HG03135 (cell line): ENCODE results near the gene FBXO3.
"Not testable (repeated sequence)": the region's sequence is repeated elsewhere in the genome, so short reads cannot be mapped to it uniquely, and the experiment has no call there.

Experiments
- ATAC-seq: cut with Tn5 transposase; IDR thresholded peaks from one replicate; pipeline ENCODE4 v1.9.1; 2021; ENCODE audit warnings: mild to moderate bottlenecking, moderate library complexity; ENCODE audit not compliant: unreplicated experiment

Gene FBXO3

DNA sequence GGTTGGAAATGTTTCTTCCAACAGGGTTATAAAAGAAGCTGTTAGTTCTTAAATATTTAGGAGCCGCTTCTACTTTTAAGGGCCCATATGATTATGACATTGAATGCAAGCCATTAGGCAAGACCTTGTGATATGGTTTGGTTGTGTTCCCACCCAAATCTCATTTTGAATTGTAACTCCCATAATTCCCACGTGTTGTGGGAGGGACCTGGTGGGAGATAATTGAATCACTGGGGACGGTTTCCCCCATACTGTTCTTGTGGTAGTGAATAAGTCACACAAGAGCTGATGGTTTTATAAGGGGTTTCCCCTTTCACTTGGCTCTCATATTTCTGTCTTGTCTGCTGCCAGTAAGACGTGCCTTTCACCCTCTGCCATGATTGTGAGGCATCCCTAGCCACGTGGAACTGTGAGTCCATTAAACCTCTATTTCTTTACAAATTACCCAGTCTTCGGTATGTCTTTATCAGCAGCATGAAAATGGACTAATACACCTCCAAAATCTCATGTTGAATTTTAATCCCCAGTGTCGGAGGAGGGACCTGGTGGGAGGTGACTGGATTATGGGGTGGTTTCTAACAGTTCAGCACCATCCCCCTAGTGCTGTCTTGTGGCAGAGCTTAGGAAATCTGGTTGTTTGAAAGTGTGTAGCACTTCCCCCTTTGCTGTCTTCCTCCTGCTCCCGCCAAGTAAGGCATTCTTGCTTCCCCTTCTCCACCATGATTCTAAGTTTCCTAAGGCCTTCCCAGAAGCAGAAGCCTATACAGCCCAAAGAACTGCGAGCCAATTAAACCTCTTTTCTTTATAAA lies 42.4 kb downstream of the FBXO3 start:
- ATAC-seq, result no peak

DNA sequence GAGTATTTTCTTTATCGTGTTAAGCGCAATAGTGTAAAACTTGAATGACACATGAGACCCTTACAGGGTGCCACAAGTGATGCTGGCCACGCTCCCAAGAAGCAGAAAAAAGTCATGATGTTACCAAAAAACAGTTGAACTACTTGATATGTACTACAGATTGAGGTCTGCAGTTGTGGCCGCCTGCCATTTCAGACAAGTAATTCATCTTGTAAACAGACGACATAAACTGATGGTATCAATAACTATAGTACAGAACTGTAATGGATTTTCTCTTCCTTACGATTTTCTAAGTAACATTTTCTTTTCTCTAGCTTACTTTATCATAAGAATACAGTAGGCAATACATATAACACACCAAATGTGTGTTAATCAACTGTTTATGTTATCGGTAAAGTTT lies 43.6 kb downstream of the FBXO3 start:
- ATAC-seq, result no peak

DNA sequence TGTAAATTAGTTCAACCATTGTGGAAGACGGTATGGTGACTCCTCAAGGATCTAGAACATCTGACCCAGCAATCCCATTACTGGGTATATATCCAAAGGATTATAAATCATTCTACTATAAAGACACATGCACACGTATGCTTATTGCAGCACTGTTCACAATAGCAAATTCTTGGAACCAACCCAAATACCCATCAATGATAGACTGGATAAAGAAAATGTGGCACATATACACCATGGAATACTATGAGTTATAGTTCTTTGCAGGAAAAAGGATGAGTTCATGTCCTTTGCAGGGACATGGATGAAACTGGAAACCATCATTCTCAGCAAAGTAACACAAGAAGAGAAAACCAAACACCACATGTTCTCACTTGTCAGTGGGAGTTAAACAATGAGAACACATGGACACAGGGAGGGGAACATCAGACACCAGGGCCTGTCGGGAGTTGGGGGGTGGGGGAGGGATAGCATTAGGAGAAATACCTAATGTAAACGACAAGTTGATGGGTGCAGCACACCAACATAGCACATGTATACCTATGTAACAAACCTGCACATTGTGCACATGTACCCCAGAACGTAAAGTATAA lies 45.2 kb downstream of the FBXO3 start:
- not testable (repeated sequence) for ATAC-seq

DNA sequence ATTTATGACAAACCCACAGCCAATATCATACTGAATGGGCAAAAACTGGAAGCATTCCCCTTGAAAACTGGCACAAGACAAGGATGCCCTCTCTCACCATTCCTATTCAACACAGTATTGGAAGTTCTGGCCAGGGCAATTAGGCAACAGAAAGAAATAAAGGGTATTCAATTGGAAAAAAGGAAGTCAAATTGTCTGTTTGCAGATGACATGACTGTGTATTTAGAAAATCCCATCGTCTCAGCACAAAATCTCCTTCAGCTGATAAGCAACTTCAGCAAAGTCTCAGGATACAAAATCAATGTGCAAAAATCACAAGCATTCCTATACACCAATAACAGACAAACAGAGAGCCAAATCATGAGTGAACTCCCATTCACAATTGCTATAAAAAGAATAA lies 46.8 kb downstream of the FBXO3 start:
- ATAC-seq, result not testable (repeated sequence)

DNA sequence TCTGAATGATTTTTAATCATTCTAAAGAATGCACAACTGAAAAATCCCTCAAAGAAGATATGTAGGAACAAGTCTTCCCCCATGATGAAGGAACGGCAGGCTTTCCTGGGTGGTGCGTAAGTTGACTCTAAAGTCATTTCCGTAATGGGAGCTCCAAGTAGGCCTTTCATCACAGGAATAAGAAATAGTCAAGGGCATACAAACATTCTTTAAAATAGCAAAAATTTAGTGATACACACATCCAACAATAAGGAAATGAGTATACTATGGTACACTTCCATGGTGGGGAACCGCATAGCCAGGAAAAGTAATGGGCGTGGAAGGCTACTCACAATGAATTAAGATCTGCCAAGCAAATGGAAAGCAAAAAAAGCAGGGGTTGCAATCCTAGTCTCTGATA lies 48.8 kb downstream of the FBXO3 start:
- no peak for ATAC-seq

DNA sequence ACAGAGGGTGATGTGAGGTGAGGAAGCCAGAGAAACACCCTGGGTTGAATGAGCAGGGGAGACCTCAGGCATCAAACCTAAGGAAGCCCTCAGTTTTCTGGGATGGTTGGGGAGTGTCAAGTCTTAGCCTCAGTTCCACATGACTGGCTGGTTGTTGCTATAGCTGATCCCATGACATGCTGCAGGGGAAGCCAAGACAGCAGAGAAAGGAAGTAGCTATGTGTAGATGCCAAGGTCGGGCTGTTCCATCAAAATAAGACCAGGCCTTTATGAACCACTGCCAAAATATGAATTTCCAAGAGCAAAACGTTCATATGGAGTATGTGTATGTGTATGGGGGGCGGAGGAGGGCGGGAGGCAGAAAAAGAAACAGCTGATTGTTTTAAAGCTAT lies 49.7 kb downstream of the FBXO3 start:
- ATAC-seq, result no peak

DNA sequence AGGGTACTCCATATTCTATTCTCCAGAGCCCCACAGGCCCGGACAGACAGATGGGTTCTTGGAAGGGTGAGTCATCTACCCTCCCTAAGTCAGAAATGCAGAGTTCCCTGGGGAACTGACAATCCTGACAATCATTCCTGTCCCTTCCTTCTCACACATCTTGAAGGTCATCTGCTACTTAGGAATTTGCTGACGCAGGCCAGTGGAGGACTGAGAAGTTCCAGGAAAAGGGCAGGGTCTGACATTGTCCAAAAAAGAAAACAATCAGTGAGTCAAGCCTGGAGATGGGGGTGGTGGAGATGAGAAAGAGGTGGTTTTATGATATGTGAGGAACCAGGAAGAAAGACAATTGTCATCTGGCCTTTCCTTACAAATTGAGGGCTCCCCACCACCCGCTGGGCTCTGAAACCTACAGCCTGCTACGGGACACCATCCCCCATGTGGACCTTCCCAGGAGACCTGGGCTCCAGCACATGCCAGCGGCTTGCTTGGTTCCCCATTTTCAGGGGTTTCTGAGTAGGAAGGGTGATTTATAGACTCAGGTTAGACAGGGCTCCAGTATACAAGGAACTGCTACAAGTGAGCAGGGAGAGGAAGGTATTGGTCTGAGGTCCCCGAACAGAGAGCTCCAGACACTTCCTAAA lies 51.0 kb downstream of the FBXO3 start:
- no peak for ATAC-seq

DNA sequence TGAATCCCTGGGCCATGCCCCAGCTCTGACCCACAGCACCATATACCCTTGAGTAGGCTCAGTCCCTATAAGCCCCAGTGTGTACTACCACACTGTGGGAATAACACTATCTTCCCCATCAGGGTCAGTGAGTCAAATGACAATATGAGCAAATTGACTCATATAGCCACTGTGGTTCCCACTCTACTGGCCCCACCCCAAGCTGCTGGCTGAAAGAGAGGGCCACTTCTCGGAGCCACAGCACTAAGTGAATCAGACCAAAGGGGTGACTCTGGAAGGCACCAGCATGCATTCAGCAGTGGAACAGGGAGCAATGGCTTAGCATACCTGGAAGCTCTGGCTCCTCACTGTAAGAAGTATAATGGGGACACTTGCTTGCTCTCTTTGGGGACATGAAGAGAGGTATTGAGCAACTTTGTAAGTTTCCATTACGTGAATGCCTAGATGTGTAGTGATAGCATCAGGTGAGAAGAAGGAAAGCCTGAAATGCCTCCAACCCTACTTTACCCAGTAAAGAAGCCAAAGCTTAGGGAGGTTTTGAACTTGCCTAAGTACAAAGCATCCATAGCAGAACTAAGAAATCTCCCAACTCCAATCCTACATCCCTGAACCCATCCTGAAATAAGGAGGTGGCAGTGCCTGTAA lies 51.6 kb downstream of the FBXO3 start:
- peak; percentile 71 for ATAC-seq

DNA sequence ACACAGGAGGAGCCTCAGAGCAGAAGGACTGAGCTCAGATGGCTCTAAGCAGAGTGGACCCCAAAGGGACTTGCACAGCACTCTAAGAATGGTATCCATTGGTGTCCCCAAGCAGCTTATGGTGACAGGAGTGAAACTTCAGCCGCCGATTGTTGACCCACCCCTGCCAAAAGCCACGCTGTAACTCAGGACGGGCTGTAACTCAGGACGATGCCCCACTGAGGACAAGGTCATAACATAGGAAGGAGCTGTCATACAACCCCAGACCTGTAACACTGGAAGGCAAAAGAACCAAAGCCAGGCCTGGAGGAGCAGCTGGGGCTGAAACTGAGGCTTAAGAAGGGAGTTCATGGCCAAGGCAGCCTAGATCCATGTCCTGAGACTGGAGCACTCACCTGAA lies 52.3 kb downstream of the FBXO3 start:
- no peak for ATAC-seq

DNA sequence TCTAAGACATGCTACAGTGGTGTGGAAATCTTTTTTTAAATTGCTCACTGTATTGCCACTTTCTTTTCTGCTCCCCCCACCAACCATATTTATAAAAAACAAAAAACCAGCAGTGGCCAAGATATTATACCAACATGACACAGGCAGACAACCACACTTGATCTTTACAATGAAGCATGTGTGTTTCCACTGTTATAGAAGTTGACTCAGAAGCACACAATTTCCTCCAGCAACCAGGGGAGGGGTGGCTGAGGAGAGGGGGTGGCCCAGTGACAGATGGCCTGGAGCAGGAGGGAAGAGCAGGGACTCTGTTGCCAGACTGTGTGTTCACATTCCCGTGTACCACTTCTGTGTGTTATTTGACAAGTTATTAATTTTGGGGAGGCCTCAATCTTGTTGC lies 52.9 kb downstream of the FBXO3 start:
- ATAC-seq, result no peak

DNA sequence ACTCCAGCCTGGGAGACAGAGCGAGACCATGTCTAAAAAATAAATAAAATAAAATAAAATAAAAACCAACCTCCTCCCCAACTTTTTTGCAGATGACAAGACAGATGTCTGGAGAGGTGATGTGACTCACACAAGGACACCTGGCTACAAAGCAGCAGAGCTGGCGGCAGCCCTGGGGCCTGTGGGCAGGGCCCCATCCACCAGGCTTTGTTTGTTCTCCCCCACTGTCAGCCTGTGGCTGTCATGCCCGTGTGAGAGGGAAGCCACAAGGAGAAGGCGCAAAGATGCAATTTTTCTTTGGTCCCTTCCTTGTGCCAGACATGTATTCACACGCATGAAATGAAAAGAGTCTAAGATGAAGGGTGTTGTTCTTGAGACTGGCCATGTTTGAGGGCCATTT lies 54.7 kb downstream of the FBXO3 start:
- no peak for ATAC-seq

DNA sequence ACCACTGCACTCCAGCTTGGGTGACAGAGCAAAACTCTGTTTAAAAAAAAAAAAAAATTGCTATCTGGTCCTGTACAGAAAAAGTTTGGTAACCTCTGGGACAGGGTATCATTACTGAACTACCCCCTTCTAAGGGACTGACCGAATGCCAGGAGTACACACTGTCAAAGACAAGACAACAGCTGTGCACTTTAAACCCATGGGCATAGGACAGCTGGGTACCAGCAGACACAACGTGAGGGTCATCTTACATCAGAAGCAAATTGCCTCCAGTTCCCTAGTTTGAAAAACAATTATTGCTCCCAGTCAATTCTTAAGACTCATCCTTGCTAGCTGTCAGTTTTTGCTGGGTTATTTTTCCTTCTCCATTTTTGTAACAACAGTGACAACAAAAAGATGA lies 55.9 kb downstream of the FBXO3 start:
- ATAC-seq, result no peak

DNA sequence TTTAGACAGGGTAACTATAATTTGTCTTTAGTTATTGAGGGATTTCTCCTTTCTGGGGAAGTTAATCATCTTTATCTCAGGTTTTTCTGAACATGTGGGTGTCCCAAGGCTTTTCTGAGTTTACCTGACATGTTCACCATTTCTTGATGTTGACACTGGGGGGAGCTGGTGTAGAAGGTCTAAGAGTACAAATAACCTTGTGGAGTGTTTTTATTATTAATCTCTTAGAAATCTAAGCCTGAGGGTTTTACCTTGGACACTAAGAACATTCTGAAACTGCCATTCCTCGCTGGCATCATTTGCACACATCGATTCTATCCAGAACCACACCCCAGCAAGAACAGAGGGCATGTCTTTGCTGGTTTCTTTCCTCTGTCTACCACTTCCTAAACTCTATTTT lies 58.1 kb downstream of the FBXO3 start:
- no peak for ATAC-seq

DNA sequence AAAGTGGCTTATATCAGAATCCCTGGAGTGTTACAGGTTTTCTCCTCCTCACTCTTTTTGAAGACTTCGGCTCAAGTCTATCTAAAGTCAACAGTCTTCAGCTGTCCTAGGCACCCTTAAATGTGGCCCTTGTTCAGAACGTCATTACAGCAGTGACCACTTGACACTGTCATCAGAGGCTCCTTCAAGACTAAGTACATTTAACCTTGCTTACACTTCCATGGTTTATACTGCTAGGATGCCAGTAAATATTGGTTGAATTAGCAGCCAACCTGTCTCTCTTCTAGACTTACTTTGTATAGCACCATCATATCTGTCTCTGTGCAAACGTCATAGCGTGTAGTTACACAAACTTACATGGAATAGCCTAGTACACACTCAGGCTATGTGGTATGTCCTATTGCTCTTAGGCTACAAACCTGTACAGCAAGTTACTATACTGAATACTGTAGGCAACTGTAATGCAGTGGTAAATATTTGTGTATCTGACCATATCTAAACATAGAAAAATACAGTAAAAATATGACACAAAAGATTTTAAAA lies 60.4 kb downstream of the FBXO3 start:
- no peak for ATAC-seq

DNA sequence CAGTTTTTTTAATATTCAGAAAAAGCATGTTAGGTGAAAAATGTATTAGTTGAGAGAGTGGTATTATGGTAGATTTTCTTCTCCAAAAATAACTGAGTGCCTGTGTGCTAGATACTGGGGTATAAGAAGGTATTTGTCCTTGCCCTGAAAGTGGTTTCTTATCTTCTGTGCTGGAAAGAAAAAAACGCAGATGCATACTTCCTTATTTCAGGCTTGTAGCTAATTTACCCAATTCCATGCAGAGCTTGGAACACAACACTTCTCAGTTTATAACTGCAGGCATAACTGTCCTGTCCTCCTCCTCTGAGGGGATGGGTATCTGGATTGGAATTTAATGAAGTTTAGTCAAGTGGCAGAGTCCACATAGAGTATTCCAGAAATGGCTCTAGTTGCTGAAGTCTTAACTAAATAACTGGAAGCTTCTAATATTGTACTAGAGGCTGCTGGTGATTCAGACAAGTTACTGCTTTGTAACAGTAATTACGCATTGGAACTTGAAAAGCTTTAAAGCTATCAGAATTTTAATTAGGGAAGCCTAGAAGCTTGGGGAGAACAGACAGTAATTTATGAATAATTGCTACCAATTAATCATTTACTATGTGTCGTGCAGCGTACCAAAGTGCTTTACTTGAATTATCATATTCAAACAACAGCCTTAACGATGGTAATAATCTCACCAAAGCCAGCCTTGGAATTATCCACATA lies 61.0 kb downstream of the FBXO3 start:
- no peak for ATAC-seq

DNA sequence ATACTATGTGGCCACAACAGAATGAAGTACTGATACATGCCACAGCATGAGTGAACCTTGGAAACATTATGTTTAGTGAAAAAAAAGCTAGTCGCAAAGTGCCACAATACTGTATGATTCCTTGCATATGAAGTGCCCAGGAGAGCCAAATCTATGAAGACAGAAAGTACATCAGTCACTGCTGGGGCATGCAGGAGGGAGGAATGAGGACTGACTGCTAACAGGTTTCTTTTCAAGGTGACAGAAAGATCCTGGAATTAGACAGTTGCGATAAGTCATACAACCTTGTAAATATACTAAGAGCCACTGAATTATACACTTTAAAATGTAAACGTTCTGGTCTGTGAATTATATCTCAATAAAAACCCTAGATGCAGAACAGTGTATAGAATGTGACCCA lies 61.9 kb downstream of the FBXO3 start:
- no peak for ATAC-seq

DNA sequence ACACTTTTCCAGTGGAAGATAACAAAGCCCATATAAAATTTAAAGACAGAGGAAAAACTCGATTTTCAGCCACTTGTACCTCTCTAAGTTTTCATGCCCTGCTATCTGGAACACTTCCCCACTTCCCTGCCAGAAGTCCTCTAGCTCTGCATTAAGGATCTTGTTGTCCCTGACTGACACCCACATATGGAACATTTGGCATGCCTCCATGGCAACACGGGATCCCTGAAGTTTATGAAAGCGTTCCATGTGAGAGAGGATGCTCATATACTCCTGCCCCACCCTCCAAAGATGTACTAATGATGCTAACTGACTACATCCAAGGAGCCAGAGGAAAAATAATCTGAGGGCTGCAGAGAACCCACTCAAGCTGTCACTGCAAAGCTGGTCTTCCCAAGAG lies 64.9 kb downstream of the FBXO3 start:
- no peak for ATAC-seq

DNA sequence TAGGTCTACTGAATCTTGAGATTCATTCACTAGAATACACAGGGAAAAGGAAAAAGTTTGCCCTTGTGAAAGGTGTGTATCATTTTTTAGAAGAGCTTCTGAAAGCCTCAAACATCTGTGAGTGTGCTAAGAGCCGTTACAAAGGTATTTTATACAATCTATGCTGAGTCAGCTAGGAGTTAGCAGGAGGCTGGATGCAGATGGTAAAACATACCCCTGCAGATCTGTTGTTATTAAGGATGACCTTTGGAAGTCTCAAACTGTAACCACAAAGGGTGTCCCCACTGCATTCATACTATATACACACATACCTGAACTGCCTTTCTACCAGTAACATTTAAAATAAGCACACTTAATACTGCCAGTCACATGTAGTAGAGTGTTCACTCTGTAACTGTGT lies 65.3 kb downstream of the FBXO3 start:
- ATAC-seq, result no peak

DNA sequence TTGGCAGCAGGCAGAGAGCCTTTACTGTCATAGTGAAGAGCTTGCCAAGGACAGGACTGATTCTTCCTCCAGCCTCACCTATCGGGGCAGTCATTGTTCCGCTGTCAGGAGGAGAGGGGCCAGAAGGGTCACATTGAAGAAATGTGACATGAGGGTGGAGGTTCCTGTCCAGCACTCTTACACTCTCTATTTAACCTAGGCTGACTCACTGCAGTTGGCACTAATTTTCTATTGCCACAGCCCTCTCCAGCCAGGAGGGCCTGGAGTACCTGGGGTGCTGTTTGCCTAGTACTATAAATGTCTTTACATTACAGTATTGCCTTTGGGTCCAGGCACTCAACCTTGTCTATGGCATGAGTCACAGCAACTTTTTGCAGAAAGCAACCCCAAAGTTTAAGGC lies 66.5 kb downstream of the FBXO3 start:
- not testable (repeated sequence) for ATAC-seq

DNA sequence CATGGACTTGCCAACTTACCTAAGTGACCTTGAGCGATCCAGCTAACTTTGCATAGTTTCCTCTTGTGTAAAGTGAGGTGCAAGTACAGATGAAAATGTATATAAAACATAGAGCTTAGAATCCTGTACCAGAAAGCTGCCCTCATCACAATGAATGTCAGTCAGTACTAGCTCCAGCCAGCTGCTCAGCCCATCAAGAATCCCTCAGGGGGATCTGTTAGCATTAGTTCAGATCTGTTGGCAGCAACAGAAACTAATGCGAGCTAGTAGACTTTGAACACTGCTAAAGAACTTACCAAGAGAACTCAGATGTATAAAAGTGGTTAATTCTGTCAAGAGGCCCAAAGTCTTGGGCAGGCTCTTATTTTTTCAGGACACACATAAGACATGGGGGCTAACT lies 67.4 kb downstream of the FBXO3 start:
- ATAC-seq, result no peak

DNA sequence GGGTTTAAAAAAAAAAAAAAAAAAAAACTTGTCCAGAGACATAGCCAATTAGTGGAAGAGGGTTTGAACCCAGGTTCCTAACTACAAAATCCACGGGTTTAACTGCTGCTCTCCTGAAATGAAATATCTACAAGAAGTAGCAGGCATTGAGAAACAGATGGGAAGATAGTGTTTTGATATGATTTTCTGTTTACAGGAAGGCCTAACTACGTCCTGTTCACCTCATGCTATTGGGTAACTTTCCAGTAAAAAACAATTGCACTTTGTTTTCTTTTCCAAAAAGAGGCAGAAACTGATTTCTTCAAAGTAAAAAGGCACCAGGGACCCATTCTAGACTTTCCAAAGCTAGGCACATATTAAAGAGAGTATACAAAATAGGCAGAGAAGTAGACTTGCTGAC lies 67.8 kb downstream of the FBXO3 start:
- no peak for ATAC-seq
